Astrocyte (in vitro differentiated cells and primary cell): Measurements from ENCODE around the gene CIART.

ENCODE experiments used
- EZH2 ChIP-seq: IDR thresholded peaks from 2 replicates; pipeline ENCODE4 v1.6.1; 2012; ENCODE audit warnings: mild to moderate bottlenecking, low read length, inconsistent platforms; ENCODE audit not compliant: insufficient read depth
- TF ChIP-seq, protein P1 (sequence below): IDR thresholded peaks from 2 replicates; pipeline ENCODE4 v1.5.1; 2011; ENCODE audit warnings: low read depth, mild to moderate bottlenecking, inconsistent platforms, low read length, moderate library complexity; ENCODE audit not compliant: insufficient read depth

DNA sequence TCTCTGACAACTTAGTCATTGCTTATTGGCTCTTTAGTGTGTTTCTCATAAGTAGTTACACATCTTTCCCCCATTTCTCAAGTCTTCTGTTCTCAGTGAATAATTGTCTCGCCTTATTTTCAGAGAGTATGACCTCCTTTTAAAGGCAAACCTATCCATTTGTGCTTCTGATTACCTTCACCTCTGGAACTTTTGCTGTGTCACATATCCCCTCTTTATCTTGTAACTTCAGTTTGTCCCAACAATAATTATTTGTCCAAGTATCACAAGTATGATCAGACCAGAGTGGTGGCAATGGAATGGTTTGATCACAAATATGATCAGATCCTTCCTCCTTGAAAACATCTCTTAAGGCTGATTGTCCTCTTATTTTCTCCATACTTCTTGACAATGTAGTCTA is 6.0 kb downstream of the CIART start:
- TF ChIP-seq, protein P1, sequence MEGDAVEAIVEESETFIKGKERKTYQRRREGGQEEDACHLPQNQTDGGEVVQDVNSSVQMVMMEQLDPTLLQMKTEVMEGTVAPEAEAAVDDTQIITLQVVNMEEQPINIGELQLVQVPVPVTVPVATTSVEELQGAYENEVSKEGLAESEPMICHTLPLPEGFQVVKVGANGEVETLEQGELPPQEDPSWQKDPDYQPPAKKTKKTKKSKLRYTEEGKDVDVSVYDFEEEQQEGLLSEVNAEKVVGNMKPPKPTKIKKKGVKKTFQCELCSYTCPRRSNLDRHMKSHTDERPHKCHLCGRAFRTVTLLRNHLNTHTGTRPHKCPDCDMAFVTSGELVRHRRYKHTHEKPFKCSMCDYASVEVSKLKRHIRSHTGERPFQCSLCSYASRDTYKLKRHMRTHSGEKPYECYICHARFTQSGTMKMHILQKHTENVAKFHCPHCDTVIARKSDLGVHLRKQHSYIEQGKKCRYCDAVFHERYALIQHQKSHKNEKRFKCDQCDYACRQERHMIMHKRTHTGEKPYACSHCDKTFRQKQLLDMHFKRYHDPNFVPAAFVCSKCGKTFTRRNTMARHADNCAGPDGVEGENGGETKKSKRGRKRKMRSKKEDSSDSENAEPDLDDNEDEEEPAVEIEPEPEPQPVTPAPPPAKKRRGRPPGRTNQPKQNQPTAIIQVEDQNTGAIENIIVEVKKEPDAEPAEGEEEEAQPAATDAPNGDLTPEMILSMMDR, result no peak
- no peak for TF ChIP-seq EZH2
